Amniotic epithelial cell (primary cell): ENCODE measurements around the gene TMSB4X.
"Not testable (repeated sequence)": the region's sequence is repeated elsewhere in the genome, so short reads cannot be mapped to it uniquely, and the experiment has no call there.

ENCODE experiments used
- DNase-seq: peaks from one replicate; pipeline ENCODE4 v3.0.0-alpha.2; 2010; ENCODE audit warnings: low read depth

Gene TMSB4X

DNA sequence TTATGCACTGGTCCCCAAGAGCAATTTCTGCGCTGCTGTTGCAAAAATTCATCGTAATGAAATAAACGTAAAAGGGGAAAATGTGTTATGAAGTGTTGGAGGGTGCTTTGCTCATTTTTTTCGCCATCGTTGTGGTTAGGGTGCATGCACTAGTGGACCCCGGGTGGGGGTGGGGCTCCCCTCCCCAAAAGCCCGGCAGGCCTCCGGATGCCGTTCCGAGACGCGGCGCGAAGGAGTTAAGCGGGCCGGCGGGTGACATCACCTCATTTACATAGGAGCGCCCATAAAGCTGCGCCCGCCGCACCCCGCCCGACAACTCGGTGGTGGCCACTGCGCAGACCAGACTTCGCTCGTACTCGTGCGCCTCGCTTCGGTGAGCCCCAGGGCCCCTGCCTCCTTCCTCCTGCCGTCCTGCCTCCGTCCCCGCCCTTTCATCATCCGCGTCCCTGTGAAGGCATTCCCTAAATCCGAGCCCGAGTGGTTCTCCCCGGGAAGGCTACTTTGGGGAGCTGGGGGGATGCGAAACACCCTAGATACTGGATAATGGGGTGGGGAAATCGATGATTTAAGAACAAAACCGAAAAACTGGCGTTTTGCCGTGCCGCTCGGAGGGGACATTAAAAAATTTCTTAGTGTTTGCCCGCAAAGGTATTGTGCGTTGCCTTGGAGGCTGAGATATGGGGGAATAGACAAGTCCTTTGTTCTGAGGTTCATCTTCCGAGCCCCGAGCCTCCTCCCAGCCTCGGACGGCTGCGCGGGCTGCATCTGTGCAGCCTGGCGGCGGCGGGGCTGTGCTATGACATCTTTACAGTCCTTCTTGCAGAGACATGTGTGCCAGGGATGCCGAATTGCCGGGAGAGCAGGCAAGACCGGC is at the start of gene TMSB4X:
Gene TMSB4X, plus strand, starts transcription at position 315 of the 874 bp plus-strand sequence.
- DNase-seq, result peak; percentile 72

DNA sequence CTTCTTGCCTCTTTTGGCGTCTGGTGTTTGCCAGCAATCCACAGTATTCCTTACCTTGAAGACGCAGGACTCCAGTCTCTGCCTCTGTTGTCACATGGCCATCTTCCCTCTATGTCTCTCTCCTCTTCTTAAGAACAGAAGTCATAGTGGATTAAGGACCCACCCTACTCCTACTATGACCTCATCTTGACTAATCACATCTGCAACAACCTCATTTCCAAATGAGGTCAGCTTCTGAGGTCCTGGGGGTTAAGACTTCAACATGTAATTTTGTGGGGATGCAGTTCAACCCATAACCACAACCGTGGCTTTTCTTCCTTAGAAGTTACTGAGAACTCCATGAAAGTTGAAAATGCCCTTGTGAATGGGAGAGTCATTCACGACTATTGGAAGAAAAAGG is 45.2 kb upstream of the TMSB4X start:
- DNase-seq, result peak; percentile 23

DNA sequence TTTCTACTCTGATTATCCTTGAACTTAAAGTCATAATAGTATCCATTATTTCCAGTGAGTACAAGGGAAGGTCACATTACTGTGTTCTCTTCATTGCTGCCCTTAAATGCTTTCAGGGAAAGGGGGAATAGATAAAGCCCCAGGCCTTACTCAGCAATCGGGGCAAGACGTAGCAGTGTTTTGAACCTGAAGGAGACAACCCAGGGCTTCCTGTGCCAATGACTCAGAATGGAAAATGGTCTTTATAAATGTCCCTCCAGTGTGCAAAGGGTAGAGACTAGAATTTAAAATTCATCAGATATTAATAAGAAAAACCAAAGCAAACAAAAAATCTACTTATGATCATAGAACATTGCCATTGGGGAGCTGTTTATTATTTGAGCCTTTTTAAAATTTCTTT is 44.8 kb upstream of the TMSB4X start:
- DNase-seq, result no peak

DNA sequence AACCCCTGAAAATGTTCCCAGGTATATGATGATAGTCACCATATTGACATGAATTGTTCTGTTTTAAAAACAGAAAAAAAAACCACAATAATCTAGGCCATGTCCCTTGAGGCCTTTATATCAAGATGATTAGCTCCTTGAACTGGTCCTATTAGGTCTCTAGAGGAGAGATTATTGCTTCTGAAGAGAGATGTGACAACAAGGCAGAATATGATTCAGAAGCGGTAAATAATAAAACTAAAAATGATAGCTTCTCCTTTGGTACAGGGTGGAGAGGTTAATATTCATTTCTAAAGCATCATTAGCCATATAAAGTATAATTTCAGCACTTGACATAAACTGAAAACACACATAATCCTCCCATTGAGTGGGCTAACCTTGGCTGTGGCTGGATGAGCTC is 42.7 kb upstream of the TMSB4X start:
- no peak for DNase-seq

DNA sequence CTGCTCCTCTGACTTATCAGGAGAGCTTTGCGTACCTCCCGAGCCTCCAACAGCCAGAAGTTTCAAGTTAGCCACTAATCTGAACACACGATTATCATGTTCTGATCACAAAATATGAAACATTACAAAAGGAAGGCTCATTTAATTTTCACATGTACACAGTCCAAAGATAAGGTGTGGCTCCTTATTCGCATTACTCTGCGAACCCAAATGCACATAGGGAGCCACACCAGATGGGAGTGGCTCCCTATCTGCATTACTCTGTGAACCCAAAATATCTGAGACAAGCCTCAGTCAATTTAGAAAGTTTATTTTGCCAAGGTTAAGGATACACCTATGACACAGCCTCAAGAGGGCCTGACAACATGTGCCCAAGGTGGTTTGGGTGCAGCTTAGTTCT is 40.1 kb upstream of the TMSB4X start:
- DNase-seq, result no peak

DNA sequence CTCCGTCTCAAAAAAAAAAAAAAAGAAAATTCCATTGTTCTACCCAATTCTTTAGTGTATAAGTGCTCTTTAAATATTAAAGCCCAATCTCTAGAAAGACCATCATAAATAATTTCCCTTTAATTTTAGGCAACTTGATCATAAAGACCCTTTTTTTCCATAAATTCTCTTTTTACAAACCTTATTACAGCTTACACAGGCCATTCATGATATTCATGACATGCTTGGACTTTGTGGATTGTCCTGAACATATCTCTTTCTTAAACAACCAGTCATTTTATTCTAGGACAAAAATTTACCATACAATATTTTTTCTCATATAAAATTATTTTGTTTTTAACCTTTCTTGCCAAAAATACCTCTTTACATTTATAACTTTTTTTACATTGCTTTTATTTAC is 38.0 kb upstream of the TMSB4X start:
- no peak for DNase-seq

DNA sequence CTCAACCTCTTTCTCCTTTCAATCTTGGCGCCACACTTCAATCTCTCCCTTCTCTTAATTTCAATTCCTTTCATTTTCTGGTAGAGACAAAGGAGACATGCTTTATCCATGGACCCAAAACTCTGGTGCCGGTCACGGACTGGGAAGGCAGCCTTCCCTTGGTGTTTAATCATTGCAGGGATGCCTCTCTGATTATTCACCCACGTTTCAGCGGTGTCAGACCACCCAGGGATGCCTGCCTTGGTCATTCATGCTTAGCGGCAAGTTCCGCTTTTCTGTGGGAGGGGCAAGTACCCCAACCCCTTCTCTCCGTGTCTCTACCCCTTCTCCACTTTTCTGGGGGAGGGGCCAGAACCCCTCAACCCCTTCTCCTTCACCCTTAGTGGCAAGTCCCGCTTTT is 34.4 kb upstream of the TMSB4X start:
- DNase-seq, result not testable (repeated sequence)

DNA sequence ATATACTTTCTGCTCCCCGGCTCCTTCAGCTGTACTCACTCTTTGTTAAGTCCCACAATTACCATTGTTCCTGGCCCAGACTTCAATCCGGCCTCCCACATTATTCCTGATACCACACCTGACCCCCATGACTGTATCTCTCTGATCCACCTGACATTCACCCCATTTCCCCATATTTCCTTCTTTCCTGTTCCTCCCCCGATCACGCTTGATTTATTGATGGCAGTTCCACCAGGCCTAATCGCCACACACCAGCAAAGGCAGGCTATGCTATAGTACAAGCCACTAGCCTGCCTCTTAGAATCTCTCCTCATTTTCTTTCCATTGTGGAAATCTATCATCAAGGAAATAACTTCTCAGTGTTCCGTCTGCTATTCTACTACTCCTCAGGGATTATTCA is 31.3 kb upstream of the TMSB4X start:
- not testable (repeated sequence) for DNase-seq

DNA sequence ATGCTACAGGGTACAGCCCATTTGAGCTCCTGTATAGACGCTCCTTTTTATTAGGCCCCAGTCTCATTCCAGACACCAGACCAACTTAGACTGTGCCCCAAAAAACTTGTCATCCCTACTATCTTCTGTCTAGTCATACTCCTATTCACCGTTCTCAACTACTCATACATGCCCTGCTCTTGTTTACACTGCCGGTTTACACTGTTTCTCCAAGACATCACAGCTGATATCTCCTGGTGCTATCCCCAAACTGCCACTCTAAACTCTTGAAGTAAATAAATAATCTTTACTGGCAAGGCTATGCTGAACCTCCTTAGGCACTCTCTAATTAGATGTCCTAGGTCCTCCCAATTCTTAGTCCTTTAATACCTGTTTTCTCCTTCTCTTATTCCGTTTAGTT is 30.5 kb upstream of the TMSB4X start:
- not testable (repeated sequence) for DNase-seq

DNA sequence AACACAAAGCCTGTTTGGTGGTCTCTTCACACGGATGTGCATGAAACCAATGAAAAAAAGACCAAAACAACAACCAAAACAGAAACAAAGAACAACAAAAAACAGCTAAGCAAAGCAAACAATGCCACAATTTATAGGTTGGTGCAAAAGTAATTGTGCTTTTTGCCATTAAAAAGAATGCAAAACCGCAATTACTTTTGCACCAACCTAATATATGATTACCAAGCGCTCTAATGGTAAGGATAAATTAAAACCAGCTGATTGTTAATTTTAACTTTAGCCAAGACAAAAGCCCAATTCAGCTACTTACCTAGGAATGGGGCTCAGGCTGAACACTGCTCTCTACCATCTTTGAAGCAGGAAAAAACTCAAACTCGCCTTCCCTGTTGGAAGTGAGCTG is 29.4 kb upstream of the TMSB4X start:
- DNase-seq, result no peak

DNA sequence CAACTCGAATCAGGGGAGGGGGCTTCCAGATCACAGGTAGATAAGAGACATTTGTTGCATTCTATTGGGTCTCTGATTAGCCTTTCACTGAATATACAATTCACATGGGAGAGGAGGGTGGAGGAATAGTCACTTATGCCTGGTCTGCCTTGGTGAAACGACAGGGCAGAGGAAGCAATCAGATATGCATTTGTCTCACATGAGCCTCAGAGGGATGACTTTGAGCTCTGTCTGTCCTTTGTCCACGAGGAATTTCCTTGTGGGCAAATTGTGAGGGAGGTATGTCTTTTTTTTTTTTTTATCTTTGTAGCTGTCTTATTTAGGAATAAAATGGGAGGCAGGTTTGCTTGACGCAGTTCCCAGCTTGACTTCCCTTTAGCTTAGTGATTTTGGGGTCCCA is 28.5 kb upstream of the TMSB4X start:
- no peak for DNase-seq

DNA sequence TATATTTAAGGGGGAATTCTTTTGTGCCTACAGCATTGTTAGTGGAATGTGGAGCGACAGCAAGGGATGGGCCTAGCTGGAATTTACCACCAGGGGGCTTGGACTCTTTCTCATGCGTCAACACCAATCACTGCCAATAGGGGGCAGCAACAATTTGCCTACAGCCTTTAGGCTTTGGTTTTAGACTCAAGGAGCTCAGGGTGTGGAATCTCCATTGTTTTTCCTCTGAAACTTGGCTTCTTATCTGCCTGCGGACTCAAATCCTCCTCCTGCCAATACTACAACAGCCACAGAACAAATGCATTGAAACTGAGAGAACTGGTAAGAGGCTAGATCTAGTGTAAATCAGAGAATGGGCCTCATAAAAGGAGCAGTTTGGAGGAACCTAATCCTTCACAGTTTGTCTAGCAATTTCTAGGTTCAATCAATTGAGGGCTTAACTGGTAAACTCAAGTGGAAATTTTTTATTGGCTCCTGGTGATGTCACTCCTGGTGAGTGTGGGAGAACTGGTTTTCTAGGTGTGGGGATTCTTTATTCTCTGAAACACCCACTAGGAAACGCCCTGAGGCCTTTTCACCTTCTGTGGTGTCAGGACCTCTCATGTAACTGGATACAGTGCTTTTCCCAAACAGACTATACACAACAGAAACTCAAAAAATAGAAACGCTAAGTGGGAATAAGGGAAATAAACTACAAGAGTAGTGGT is 27.9 kb upstream of the TMSB4X start:
- peak; percentile 76 for DNase-seq

DNA sequence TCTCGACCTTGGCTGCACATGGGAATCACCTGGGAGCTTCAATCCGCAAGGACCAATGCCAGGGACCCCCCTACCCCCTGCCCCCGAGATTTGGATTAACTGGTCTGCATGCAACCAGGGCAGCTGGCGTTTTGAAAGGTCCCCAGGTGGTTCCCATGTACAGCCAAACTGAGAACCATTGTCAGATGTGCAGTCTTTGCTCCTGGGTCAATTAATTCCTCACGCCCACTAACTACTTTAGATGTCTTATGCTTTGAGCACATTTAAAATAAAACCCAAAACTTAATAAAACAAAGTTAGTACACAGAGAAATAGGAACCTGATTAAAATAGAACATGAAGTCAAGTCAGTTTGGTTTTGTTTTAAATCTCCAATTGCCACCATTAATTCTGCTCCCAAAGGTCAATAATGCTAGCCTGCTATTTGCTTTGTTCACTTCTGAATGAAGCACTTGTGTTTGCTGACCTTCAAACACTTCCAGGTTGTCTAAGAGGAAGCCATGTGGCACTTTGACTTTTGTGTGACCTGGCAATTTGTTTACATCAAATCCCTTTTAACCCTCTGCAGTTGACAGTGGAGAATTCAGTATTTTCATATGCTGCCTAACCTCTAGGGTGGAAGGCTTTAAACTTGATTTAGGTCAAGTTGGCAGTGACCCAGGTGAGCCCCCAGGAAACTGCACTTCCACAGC is 27.2 kb upstream of the TMSB4X start:
- DNase-seq, result no peak

DNA sequence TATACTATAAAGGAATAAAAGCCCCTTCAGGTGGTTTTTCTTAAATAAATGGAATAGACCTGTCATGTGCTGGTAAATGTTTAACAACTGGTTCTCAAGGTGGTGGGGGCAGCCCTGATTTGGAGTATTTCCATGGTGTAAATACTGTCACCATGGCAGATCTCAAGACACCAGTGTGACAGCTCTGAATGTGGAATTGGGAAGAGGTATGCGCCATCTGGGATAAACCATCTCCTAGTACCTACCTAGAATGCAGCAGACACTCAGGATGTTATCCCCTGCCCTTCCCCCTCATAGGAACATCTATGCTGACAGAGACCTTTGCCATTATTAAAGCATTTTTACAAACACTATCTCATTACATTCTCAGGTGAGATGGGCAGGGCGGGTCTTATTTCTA is 26.4 kb upstream of the TMSB4X start:
- DNase-seq, result no peak

DNA sequence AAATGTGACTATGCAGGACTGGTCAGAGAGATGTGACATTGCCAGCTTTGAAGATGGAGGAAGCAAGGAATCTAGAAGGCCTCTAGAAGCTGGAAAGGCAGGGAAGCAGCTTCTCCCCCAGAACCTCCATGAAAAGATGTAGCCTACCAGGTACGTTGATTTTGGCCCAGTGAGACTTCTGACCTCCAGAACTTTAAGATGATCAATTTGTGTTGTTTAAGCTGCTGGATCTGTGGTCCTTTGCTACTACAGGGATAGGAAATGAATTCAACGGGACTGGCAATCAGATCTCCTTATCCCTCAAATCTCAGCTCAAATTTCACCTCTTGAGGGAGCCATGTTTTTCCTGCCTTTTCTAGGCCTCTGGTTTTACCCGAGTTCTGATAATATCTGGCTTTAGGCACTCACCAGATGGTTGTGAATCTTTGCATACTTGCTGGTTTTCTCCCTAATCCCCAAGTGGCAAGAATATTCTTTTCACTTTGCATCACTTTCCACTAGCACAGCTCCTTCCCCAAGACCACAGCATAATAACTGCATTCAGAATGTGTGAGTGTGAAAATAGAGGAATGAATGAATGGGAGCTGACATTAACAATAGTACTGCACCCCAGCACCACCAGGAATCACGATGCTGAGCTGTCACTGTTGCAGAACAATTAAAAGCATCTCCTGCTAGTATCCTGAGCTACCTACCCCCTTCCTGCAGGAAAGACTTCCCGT is 25.5 kb upstream of the TMSB4X start:
- peak; percentile 81 for DNase-seq

DNA sequence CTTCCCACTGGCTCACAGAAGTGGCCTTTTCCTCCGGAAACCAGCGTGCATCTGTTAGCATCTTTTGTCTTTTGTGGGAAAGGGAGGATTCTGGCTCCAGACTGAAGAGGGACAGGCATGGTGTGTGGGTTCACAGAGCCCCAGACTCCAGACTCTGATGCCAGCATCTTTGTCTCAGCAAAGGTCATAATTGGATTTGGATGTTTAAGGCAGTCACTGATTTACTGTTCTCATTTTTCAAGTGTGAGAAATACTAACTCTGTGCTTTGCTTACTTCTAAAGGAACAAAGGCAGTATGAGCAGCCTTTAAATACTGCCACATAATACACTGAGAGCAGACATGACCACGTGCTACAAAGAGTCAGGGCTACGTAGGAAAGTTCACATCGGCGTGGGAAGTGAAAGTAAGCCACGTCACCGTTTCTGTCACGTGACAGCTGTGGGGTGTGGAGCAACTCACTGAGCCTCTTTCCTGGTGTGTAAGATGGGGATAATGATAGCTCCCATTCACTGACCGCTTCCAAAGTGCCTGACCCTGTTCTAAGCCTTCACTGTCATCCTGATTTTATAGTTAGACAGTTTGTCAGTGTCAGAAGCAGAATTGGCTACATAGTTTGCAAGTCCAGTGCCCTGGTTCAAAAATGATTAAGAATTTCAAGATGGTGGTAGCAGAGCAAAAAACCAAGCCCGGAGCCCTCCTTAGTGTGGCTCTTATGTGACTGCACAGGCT is 24.8 kb upstream of the TMSB4X start:
- DNase-seq, result peak; percentile 92

DNA sequence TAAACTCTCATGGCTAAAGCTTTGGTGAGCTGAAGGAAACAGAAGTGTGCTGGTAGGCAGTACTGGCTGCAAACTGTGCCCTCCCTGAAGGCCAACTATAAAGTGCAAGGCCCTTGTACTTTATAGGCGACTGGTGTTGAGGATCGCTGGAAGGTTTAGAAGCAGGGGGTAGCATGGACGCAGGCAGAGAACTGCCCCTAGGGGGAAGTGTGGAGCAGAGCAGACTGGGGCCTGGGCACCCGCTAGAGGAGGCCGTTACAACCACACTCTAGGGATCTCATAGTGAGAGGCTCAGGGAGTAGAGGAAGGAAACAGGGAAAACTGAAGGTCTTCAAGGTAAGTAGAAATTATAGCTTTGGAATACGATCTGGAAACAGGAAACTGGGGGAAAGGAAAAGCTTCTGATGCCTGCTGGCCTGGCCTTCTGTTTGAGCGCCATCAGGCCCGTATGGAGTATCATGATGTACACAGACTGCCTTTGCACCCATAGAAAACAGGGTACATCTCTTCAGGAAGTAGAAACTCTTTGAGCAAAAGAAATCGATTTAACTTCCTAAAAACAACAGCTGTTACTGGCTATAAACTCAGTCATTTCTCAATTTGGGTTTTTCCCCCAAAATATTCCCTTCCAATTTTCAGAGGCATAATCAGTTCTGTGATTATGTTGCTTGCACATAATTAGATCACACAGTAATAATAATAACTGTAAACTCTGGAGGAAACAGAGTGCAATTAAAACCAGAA is 23.9 kb upstream of the TMSB4X start:
- peak; percentile 55 for DNase-seq

DNA sequence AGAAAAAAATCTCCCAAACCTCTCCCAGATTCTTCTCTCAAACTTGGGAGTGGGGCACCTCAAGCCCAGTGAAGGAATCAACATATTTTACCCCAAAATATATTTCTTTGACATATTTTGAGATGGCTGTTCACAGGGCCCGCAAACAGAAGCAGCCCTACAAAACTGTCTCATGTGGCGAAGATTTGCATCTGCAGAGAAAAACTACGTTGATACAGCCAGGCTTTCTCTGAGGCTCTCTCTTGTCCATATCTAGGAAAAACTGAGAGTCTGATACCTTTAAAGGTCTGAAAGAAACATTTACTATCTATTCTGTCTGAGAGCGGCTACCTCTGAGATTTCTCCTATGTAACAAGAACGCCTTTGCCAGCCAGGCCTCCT is 23.3 kb upstream of the TMSB4X start:
- DNase-seq, result no peak

DNA sequence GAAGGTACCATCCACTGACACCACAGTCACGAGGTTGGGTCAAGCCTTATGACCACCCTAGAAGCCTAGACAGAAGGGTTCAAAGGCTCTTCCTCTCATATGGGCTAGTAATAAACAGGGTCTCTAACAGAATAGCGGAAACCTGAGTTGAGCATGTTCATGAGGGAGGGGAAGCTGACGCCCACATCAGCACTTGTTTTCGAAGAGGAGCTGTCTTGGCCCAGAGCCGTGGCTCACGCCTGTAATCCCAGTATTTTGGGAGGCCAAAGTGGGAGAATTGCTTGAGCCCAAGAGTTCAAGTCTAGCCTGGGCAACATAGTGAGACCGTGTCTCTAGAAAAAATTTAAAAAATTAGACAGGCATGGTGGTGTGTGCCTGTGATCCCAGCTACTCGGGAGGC is 21.5 kb upstream of the TMSB4X start:
- no peak for DNase-seq

DNA sequence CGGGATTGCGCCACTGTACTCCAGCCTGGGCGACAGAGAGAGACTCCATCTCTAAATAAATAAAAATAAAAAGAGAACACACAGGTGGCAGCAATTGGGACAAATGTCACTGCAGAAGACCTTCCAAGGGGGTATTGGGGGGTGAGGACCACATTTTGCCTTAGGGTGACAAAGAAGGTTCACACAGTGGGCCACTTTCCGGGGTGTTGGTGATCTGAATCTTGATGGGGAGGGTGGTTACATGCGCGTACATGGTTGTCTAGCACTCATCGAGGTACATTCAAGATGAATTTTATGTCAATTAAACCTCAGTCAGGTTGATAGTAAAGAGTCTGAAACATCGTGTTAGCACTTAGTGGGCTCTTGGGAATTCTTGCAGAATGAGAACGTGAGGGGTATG is 20.5 kb upstream of the TMSB4X start:
- DNase-seq, result no peak

DNA sequence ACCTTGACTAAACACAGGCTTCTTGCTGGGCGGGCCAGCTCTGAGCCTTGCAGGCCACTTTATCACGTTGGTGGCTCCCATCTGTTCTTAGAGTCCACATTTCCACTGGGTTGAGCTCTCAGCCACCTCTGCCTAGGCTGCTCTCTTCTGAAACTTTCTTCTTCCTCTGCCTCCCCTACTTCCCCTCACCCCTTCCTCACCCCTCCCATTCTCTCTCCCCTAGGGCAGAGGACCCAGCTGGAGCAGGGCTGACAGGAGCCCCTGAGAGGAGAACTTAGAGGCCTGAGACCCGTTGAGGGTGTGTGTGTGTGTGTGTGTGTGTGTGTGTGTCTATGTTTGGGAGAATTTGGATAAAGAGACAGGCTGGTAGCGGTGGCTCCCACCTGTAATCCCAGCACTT is 19.9 kb upstream of the TMSB4X start:
- no peak for DNase-seq
